ENCODE data around the gene PGAP3.
A peak's percentile ranks its signal among the peaks of the same experiment; 100 is the strongest.

The PGAP3 gene

DNA sequence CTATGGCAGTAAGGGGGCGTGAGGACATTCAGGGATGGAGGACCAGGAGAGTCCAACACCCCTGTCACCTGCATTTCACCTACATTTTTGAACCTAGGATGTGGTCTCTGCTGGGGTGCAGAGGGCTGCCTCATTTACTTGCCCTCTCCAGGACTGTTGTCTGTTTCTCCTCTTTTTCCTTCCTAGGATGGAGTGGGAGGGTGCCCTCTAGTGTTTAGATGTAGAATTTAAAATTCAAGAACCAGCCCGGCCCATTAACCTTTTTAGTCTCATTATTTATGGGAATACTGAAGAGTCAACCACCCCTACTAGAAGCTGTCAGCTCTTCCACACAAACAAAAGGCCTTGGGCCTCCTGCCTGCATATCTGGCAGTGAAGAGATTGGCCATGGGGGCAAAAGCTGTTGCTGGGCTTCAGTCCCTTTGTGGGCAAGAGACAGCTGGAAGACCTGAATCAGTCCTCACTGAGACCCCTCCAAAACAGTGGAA lies 53.4 kb downstream of the PGAP3 start:
- DNase-seq (ENCODE audit: low read depth) = peak; percentile 57

GRCh38 chr17:39633570-39634183 lies 54.2 kb downstream of the PGAP3 start:
- no peak for DNase-seq (ENCODE audit: low read depth)
- TF ChIP-seq, protein P1, sequence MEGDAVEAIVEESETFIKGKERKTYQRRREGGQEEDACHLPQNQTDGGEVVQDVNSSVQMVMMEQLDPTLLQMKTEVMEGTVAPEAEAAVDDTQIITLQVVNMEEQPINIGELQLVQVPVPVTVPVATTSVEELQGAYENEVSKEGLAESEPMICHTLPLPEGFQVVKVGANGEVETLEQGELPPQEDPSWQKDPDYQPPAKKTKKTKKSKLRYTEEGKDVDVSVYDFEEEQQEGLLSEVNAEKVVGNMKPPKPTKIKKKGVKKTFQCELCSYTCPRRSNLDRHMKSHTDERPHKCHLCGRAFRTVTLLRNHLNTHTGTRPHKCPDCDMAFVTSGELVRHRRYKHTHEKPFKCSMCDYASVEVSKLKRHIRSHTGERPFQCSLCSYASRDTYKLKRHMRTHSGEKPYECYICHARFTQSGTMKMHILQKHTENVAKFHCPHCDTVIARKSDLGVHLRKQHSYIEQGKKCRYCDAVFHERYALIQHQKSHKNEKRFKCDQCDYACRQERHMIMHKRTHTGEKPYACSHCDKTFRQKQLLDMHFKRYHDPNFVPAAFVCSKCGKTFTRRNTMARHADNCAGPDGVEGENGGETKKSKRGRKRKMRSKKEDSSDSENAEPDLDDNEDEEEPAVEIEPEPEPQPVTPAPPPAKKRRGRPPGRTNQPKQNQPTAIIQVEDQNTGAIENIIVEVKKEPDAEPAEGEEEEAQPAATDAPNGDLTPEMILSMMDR (IDR thresholded peaks at IDR 0.05; ENCODE audit: insufficient read depth, low read depth, low read length, missing control alignments) = no peak
- no peak overlapping the region for H3K4me3 ChIP-seq (ENCODE audit: low read length)

More for the DNA sequence above, 53.4 kb downstream of the PGAP3 start:
- no peak overlapping the region for H3K4me3 ChIP-seq (ENCODE audit: low read length)
- TF ChIP-seq, protein P1 (IDR thresholded peaks at IDR 0.05; ENCODE audit: insufficient read depth, low read depth, low read length, missing control alignments) = peak; percentile 69

GRCh38 chr17:39632153-39632941 lies 55.5 kb downstream of the PGAP3 start:
- TF ChIP-seq, protein P1 (IDR thresholded peaks at IDR 0.05; ENCODE audit: insufficient read depth, low read depth, low read length, missing control alignments) = no peak
- H3K4me3 ChIP-seq (ENCODE audit: low read length) = no peak overlapping the region
- no peak for DNase-seq (ENCODE audit: low read depth)

DNA sequence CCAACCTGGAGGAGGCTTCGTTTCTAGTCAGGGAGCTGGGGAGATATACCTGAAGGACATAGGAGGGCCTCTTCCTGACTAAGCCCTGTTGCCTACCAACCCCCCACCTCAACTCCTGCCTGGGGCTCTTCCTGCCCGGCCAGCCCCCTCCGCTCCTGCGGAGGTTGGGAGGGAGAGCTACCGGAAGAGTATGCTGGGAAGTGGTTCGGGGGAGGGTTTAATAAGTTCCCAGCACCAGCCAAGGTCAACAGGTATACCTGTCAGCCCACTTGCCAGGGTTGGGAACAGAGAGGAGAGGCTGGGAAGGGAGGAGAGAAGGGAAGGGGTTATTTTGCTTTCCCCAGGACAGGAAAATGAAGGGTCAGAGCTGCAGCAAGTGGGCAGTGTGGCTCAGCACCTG lies 56.5 kb downstream of the PGAP3 start:
- H3K4me3 ChIP-seq (ENCODE audit: low read length) = no peak overlapping the region
- TF ChIP-seq, protein P1 (IDR thresholded peaks at IDR 0.05; ENCODE audit: insufficient read depth, low read depth, low read length, missing control alignments) = no peak
- peak; percentile 67 for DNase-seq (ENCODE audit: low read depth)

GRCh38 chr17:39629898-39630297 lies 58.0 kb downstream of the PGAP3 start:
- TF ChIP-seq, protein P1 (IDR thresholded peaks at IDR 0.05; ENCODE audit: insufficient read depth, low read depth, low read length, missing control alignments) = no peak
- no peak overlapping the region for H3K4me3 ChIP-seq (ENCODE audit: low read length)
- DNase-seq (ENCODE audit: low read depth) = no peak

DNA sequence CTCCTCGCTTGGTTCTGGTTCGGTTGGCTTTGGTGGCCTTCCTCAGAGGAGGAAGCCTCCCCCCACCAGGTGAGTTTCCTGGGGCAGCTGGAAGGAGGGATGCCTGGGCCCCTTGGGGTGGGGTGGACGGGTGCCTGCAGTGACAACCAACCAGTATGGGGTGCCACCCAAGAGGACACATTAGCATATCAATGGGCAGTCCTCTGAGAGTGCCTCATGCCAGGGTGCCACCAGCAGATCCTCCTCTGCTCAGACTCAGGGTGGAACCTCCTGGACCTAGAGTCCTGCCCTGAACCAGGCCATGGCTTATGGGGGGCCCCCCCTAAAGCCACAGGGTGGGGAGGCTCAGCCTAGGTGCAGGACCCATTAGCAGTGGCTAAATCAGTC lies 58.4 kb downstream of the PGAP3 start:
- no peak for DNase-seq (ENCODE audit: low read depth)
- H3K4me3 ChIP-seq (ENCODE audit: low read length) = no peak overlapping the region
- TF ChIP-seq, protein P1 (IDR thresholded peaks at IDR 0.05; ENCODE audit: insufficient read depth, low read depth, low read length, missing control alignments) = no peak

All from epithelial cell of esophagus (primary cell).